NCI-H146 treated with DMSO at 0.1 percent for 48 hours (cell line): Measurements from ENCODE around the gene CARMIL1.
"Not testable (repeated sequence)": the region's sequence is repeated elsewhere in the genome, so short reads cannot be mapped to it uniquely, and the experiment has no call there.

Experiments used
- DNase-seq: peaks from one replicate; lab custom pipeline; 2025; ENCODE audit not compliant: unreplicated experiment; lab: John Stamatoyannopoulos, UW

CARMIL1 gene

GRCh38 chr6:25366903-25367545 lies 87.8 kb downstream of the CARMIL1 start:
- DNase-seq, result no peak

GRCh38 chr6:25369036-25369432 lies 89.9 kb downstream of the CARMIL1 start:
- no peak for DNase-seq

GRCh38 chr6:25369433-25370177 lies 90.4 kb downstream of the CARMIL1 start:
- peak; percentile 81 for DNase-seq

GRCh38 chr6:25370178-25371036 lies 91.2 kb downstream of the CARMIL1 start:
- DNase-seq, result peak; percentile 80

GRCh38 chr6:25371037-25371347 lies 91.8 kb downstream of the CARMIL1 start:
- DNase-seq, result no peak

GRCh38 chr6:25375125-25375524 lies 96.0 kb downstream of the CARMIL1 start:
- no peak for DNase-seq

GRCh38 chr6:25377664-25378063 lies 98.5 kb downstream of the CARMIL1 start:
- DNase-seq, result no peak

- DNase-seq, result no peak
Measured at GRCh38 chr6:25381077-25381476, 101.9 kb downstream of the CARMIL1 start.

GRCh38 chr6:25382476-25382875 lies 103.3 kb downstream of the CARMIL1 start:
- DNase-seq, result not testable (repeated sequence)

- DNase-seq, result no peak
Measured at GRCh38 chr6:25384234-25384633, 105.1 kb downstream of the CARMIL1 start.

- no peak for DNase-seq
Measured at GRCh38 chr6:25384967-25385366, 105.8 kb downstream of the CARMIL1 start.

GRCh38 chr6:25387483-25387882 lies 108.3 kb downstream of the CARMIL1 start:
- DNase-seq, result no peak

GRCh38 chr6:25387911-25388310 lies 108.7 kb downstream of the CARMIL1 start:
- no peak for DNase-seq

GRCh38 chr6:25388776-25389175 lies 109.6 kb downstream of the CARMIL1 start:
- no peak for DNase-seq

GRCh38 chr6:25389471-25389870 lies 110.3 kb downstream of the CARMIL1 start:
- no peak for DNase-seq

- no peak for DNase-seq
Measured at GRCh38 chr6:25392372-25392771, 113.2 kb downstream of the CARMIL1 start.

- DNase-seq, result no peak
Measured at GRCh38 chr6:25395731-25396130, 116.6 kb downstream of the CARMIL1 start.

GRCh38 chr6:25397406-25397805 lies 118.2 kb downstream of the CARMIL1 start:
- DNase-seq, result no peak

- no peak for DNase-seq
Measured at GRCh38 chr6:25399885-25400284, 120.7 kb downstream of the CARMIL1 start.

- DNase-seq, result no peak
Measured at GRCh38 chr6:25401711-25402110, 122.5 kb downstream of the CARMIL1 start.

GRCh38 chr6:25402125-25402524 lies 123.0 kb downstream of the CARMIL1 start:
- no peak for DNase-seq

- no peak for DNase-seq
Measured at GRCh38 chr6:25403150-25403549, 124.0 kb downstream of the CARMIL1 start.
